Activated naive CD8-positive, alpha-beta T cell treated with anti-CD3 and anti-CD28 coated beads for 36 hours (primary cell): Measurements from ENCODE around the gene NSUN2. TPM values are rescaled to one million over a fixed set of nuclear protein-coding genes. Genes with fewer than 3 reads are reported as not detected.
A peak's percentile ranks its signal among the peaks of the same experiment; 100 is the strongest.
"Not testable (repeated sequence)": the region's sequence is repeated elsewhere in the genome, so short reads cannot be mapped to it uniquely, and the experiment has no call there.

Experiments used
- DNase-seq: peaks from one replicate; pipeline ENCODE4 v3.0.0; 2021
- H3K27ac Mint-ChIP-seq: one replicate; pipeline ENCODE4 v1.8.0; 2022; ENCODE audit warnings: mild to moderate bottlenecking, moderate library complexity, mixed read lengths
- H3K27me3 Mint-ChIP-seq: one replicate; pipeline ENCODE4 v1.8.0; 2022; ENCODE audit warnings: mild to moderate bottlenecking, mixed read lengths
- H3K36me3 Mint-ChIP-seq: one replicate; pipeline ENCODE4 v1.8.0; 2021; ENCODE audit warnings: mild to moderate bottlenecking, mixed read lengths
- H3K4me1 Mint-ChIP-seq: one replicate; pipeline ENCODE4 v1.8.0; 2021; ENCODE audit warnings: mixed read lengths
- H3K4me3 Mint-ChIP-seq: one replicate; pipeline ENCODE4 v1.8.0; 2022; ENCODE audit warnings: mild to moderate bottlenecking, moderate library complexity, mixed read lengths
- H3K9me3 Mint-ChIP-seq: one replicate; pipeline ENCODE4 v1.8.0; 2022; ENCODE audit warnings: mixed read lengths
- total RNA-seq, 2 experiments: library from RNA; stranded (reverse); gene quantifications; one replicate each; pipeline ENCODE4 v1.2.3, GENCODE V29; 2021

Gene NSUN2
- total RNA-seq, 2 experiments from 2014 or later: 148 to 159 TPM

GRCh38 chr5:6659941-6660684 is 27.3 kb upstream of the NSUN2 start:
- H3K4me3 Mint-ChIP-seq: no peak overlapping the region

GRCh38 chr5:6656680-6657079 is 23.8 kb upstream of the NSUN2 start:
- peaks cover 11% of the 10 kb centered on the region for H3K9me3 Mint-ChIP-seq
- no peak for DNase-seq
- peaks cover 39% of the 10 kb centered on the region for H3K36me3 Mint-ChIP-seq

More at GRCh38 chr5:6659941-6660684, 27.3 kb upstream of the NSUN2 start:
- peak overlapping the region; percentile 65 for H3K27ac Mint-ChIP-seq
- peak; percentile 2 for DNase-seq
- peaks cover 11% of the 10 kb centered on the region for H3K9me3 Mint-ChIP-seq
- H3K4me1 Mint-ChIP-seq: peaks cover 4% of the 10 kb centered on the region
- no peaks in the 10 kb centered on the region for H3K27me3 Mint-ChIP-seq
- H3K36me3 Mint-ChIP-seq: peaks cover 36% of the 10 kb centered on the region

GRCh38 chr5:6655432-6655831 is 22.6 kb upstream of the NSUN2 start:
- no peak for DNase-seq
- H3K27me3 Mint-ChIP-seq: no peaks in the 10 kb centered on the region
- peaks cover 4% of the 10 kb centered on the region for H3K4me1 Mint-ChIP-seq
- H3K27ac Mint-ChIP-seq: no peak overlapping the region
- peaks cover 11% of the 10 kb centered on the region for H3K9me3 Mint-ChIP-seq
- H3K36me3 Mint-ChIP-seq: peaks cover 40% of the 10 kb centered on the region
- H3K4me3 Mint-ChIP-seq: no peak overlapping the region

More at GRCh38 chr5:6656680-6657079, 23.8 kb upstream of the NSUN2 start:
- no peak overlapping the region for H3K4me3 Mint-ChIP-seq
- peaks cover 4% of the 10 kb centered on the region for H3K4me1 Mint-ChIP-seq
- no peaks in the 10 kb centered on the region for H3K27me3 Mint-ChIP-seq
- peak overlapping the region; percentile 14 for H3K27ac Mint-ChIP-seq

DNA sequence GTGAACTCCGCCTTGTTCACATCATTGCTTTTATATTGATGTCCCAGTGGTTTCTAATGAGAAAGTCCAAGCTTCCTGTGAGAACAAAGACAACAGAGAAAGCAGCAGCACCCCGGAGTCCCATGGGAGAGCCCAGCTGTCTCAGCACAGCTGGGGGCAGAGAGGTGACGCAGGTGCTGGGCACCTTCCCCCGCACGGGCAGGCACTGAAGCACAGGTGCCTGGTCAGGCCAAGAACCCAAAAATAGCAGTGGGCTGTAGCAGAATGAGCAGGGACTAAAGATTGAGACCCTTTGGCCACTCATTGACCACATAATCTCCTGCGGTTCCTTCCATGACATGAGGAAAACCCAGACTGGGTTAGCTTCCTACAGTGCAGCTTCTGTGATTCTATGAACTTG is 19.2 kb upstream of the NSUN2 start:
- Mint-ChIP-seq H3K27me3 (no peaks in the 10 kb centered on the region), H3K4me1 (no peaks in the 10 kb centered on the region), H3K36me3 (peaks cover 45% of the 10 kb centered on the region), H3K4me3 (no peak overlapping the region), H3K27ac (no peak overlapping the region), H3K9me3 (peaks cover 16% of the 10 kb centered on the region)
- no peak for DNase-seq

DNA sequence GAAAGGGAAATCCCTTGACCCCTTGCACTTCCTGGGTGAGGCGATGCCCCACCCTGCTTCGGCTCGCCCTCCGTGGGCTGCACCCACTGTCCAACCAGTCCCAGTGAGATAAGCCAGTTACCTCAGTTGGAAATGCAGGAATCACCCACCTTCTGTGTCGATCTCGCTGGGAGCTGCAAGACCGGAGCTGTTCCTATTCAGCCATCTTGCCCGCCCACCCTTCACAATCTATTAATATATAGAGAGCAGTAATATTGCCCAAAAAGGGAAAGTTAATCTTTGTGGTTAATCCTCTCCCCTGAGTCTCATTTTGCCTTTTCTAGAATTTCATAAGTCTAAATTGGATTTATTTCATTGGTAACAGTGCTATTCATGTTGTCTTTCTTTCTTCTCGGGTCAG is 16.8 kb upstream of the NSUN2 start:
- Mint-ChIP-seq H3K4me3 (no peak overlapping the region), H3K27ac (no peak overlapping the region), H3K36me3 (peaks cover 35% of the 10 kb centered on the region), H3K9me3 (peaks cover 6% of the 10 kb centered on the region), H3K4me1 (no peaks in the 10 kb centered on the region), H3K27me3 (no peaks in the 10 kb centered on the region)
- no peak for DNase-seq

DNA sequence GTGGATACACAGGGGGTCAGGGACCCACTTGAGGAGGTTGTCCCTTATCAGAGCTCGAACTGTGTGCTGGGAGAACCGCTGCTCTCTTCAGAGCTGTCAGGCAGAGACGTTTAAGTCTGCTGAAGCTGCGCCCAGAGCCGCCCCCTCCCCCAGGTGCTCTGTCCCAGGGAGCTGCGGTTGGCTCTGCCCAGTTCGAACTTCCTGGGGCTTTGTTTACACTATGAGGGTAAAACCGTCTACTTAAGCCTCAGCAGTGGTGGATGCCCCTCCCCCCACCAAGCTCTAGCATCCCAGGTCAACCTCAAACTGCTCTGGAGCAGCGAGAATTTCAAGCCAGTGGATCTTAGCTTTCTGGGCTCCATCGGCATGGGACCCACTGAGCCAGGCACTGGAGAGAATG is 16.3 kb upstream of the NSUN2 start:
- Mint-ChIP-seq H3K27me3 (no peaks in the 10 kb centered on the region), H3K4me3 (no peak overlapping the region), H3K4me1 (no peaks in the 10 kb centered on the region), H3K36me3 (peaks cover 38% of the 10 kb centered on the region), H3K27ac (no peak overlapping the region), H3K9me3 (peaks cover 6% of the 10 kb centered on the region)
- no peak for DNase-seq

- H3K27ac Mint-ChIP-seq, H3K4me1 Mint-ChIP-seq, H3K9me3 Mint-ChIP-seq, H3K4me3 Mint-ChIP-seq, H3K27me3 Mint-ChIP-seq, DNase-seq: not testable (repeated sequence)
- H3K36me3 Mint-ChIP-seq: peaks cover 30% of the 10 kb centered on the region
These were observed 12.9 kb upstream of the NSUN2 start for GRCh38 chr5:6645571-6646362.

DNA sequence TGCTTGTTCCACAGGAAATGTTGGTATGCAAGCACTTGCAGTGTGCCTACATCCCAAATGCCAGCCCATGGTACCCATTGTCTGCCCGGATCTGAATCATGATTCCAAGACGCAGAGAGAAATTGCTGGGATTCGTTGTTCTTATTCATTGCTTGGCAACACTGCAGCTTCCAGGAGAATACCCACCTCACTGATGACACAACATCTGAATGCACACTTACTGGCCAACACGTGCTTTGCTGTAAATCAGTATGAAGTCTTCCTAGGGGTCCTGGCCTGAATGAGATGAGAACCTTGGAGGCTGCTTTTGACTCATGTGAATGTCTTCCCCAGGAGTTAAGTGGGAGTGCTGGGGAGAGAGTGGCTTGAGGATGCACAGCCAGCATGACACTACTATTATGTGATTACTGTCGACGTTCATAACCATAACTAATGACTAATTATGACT is 12.0 kb upstream of the NSUN2 start:
- no peaks in the 10 kb centered on the region for H3K27me3 Mint-ChIP-seq
- H3K4me3 Mint-ChIP-seq: no peak overlapping the region
- H3K27ac Mint-ChIP-seq: no peak overlapping the region
- H3K36me3 Mint-ChIP-seq: peaks cover 26% of the 10 kb centered on the region
- H3K9me3 Mint-ChIP-seq: peaks cover 4% of the 10 kb centered on the region
- H3K4me1 Mint-ChIP-seq: no peaks in the 10 kb centered on the region
- no peak for DNase-seq

- Mint-ChIP-seq H3K4me1 (peaks cover 6% of the 10 kb centered on the region), H3K36me3 (peaks cover 17% of the 10 kb centered on the region), H3K27me3 (no peaks in the 10 kb centered on the region), H3K27ac (no peak overlapping the region), H3K4me3 (no peak overlapping the region), H3K9me3 (peaks cover 2% of the 10 kb centered on the region)
- no peak for DNase-seq
These were observed 9.8 kb upstream of the NSUN2 start for GRCh38 chr5:6642655-6643054.

DNA sequence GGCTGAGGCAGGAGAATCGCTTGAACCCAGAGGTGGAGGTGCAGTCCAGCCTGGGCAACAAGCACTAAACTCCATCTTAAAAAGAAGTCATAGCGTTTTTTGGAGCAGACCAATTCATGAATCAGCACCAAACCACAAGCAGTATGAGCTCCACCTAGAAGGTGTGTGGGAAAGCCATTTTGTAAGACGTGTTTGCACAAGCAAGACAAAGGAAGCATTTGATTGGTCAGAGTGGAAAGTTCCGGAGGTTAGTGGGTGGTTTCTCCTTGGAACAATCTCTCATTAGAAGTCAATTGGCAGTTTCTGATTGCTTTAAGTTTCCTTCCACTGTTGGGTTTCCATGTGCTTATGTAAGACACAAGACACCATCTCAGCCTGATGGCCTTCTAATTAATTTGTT is 5.4 kb upstream of the NSUN2 start:
- no peak overlapping the region for H3K27ac Mint-ChIP-seq
- H3K27me3 Mint-ChIP-seq: no peaks in the 10 kb centered on the region
- H3K36me3 Mint-ChIP-seq: peaks cover 8% of the 10 kb centered on the region
- no peak for DNase-seq
- H3K9me3 Mint-ChIP-seq: no peaks in the 10 kb centered on the region
- peaks cover 11% of the 10 kb centered on the region for H3K4me1 Mint-ChIP-seq
- no peak overlapping the region for H3K4me3 Mint-ChIP-seq

DNA sequence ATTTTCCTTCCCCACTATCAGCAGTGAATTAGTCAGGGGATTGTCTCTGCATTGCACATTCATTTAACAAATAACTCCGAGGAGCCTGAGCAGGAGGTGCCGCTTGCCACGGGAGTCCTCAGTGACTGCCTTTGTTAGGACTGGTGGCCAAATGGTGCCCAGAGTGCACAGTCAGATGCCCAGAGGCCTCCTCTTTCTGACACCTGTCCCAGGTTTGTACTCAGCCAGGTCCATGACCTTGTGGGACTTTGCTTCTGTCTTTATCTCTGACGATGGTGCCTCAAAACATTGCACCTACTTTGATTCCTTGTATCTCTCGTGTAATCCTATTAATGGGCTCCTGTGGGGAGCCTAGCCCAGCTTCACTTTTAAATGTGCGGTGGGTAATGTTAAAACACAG is 4.7 kb upstream of the NSUN2 start:
- Mint-ChIP-seq H3K4me1 (peaks cover 11% of the 10 kb centered on the region), H3K4me3 (no peak overlapping the region), H3K27ac (no peak overlapping the region), H3K27me3 (no peaks in the 10 kb centered on the region), H3K36me3 (peaks cover 8% of the 10 kb centered on the region), H3K9me3 (no peaks in the 10 kb centered on the region)
- no peak for DNase-seq

GRCh38 chr5:6637022-6637421 is 4.2 kb upstream of the NSUN2 start:
- DNase-seq: no peak
- Mint-ChIP-seq H3K36me3 (peaks cover 14% of the 10 kb centered on the region), H3K27ac (no peak overlapping the region), H3K9me3 (no peaks in the 10 kb centered on the region), H3K4me1 (peaks cover 11% of the 10 kb centered on the region), H3K4me3 (no peak overlapping the region), H3K27me3 (no peaks in the 10 kb centered on the region)

DNA sequence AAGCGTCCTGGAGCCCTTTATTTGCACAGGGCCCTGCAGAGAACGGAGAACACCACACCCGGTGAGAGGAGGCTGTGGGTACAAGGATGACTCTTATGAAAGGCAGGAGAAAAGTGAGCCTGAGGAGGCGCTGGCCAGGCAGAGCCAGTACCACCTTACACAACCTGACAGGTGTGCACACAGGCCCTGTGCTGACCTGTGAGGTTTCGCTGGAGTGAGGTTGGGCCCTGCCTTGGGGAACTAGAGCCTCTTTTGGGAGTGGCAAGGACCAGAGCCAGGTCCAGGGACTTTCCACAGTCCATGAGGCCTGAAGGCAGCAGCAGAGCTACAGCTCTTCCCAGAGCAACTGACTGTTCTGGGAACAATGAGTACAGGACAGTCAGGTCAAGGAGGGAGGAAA is 3.4 kb upstream of the NSUN2 start:
- Mint-ChIP-seq H3K4me1 (peaks cover 15% of the 10 kb centered on the region), H3K27me3 (no peaks in the 10 kb centered on the region), H3K4me3 (no peak overlapping the region), H3K36me3 (peaks cover 18% of the 10 kb centered on the region), H3K27ac (no peak overlapping the region), H3K9me3 (no peaks in the 10 kb centered on the region)
- no peak for DNase-seq

DNA sequence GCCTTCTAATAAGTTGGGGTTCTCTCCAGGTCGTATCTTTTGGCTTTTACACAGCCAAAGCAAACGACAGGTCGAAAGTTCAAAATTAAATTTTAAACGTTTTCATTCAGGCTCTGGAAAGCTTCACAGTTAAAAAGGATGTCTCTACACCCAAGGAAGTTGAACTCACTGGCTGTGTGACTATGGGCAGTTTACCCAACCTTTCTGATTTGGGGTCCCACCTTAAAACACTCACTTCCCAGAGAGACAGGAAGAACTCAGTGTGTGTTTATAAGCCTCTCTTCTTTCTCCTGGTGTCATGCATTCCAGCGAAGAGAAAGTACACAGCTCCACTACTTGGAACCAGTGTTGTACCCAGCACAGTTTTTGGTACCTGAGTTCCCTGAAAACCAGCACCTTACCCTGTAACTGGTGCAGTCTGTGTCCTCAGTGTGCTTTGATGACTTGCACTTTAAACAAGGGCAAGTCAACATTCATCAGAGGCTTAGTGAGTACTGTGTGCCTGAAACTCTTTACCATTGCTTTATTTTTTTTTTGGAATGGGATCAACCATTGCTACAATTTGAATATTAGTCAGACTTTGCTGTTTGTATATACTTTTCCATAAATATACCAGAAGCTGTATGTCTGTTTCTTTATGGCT is 2.1 kb upstream of the NSUN2 start:
- Mint-ChIP-seq H3K36me3 (peaks cover 32% of the 10 kb centered on the region), H3K27ac (no peak overlapping the region), H3K27me3 (no peaks in the 10 kb centered on the region), H3K4me3 (peak overlapping the region; percentile 70), H3K9me3 (no peaks in the 10 kb centered on the region), H3K4me1 (peaks cover 28% of the 10 kb centered on the region)
- DNase-seq: no peak

- H3K9me3 Mint-ChIP-seq: no peaks in the 10 kb centered on the region
- peaks cover 33% of the 10 kb centered on the region for H3K4me1 Mint-ChIP-seq
- peak overlapping the region; percentile 86 for H3K27ac Mint-ChIP-seq
- peaks cover 38% of the 10 kb centered on the region for H3K36me3 Mint-ChIP-seq
- no peak for DNase-seq
- H3K4me3 Mint-ChIP-seq: peak overlapping the region; percentile 94
- no peaks in the 10 kb centered on the region for H3K27me3 Mint-ChIP-seq
These were observed 1.5 kb upstream of the NSUN2 start for GRCh38 chr5:6634306-6634705.
